DMS79 (cell line): ENCODE data around the gene SCOC.

Source experiments
- DNase-seq: peaks from one replicate; lab custom pipeline; 2025; lab: John Stamatoyannopoulos, UW

The SCOC gene

DNA sequence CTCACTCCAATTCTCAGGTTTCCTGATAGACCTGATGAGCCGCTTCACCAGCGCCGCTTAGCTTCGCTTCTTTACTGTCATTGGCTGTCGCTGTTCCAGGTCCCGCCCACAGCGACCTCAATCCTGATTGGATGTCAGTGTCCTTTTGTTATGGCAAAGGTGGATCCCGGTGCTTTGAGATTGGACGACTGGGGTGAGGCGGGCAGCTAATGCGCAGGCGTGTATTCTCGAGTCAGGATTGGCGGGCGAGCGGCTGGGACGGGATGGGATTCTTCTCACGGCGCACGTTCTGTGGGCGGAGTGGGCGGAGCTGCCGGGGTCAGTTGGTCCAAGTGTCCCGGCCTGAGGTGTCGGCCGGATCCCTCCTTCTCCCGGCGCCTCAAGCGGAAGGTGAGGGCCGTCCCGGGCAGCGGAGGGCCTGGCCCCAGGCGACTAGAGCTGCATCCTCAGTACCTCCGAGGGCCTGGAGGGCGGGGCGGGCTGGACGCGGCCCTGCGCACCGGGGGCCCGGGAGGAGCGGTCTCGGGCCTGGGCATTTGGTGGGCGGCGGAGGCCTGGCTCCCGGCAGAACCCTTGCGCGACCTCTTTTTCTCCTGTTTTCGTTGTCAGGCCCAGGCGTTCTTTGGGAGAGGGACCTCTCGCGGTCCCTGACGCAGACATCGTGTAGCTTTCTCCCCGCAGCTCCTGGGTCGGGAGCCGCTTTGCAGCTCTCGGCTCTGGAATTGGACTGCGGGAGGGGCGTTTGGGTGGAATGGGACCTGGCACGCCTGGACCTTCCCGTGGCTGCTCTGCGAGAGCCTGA lies at the start of gene SCOC:
Gene SCOC (plus strand): TSS at position 319 of the 802 bp plus-strand sequence. CDS start 5,525 bp downstream, outside the sequence.
- DNase-seq: peak; percentile 92

DNA sequence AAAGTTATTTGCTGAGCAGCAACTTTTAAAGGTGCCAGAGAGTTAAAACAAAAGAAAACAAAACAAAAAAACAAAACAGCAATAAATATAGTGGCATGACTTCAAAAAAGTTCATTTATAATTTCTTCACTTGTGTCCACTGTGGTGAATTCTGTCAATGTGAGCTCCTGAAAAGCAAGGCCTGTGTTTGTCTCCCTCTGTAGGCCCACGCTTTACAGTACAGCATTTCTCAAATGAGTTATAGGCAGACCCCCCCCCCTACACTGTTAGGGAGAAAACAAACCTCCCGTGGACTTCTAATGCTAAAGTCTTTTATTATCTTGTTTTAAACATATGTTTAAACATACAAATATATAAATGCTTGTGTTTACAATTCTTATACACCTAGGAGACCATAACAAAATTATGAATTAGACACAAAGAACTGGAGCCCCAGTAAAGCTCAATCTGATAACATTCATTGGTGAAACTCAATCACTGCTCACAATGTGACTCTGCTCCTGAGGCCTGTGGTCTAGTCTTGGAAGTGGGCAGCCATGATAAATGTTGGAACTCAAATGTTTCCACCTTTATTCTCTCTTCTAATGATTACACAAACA lies 47.0 kb upstream of the SCOC start:
- DNase-seq: no peak

GRCh38 chr4:140330311-140330900 lies 43.0 kb upstream of the SCOC start:
- DNase-seq: no peak

DNA sequence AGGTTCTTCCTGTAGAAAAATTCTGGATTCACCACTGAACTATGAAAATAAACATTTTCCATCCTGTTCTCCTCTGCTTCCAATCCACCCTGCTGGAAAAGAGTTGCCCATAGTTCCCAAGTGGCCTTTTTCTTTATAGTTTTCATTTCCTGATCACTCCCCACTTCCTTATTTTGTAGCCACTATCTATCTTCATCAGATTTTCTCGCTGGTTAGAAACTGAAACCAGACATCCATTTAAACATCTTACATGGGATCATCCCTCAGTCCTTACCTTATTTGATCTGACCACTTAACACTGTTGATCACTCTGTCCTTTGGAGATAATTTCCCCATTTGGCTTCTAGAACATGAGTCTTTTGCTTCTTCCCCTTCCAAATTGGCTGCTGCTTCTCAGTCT lies 42.2 kb upstream of the SCOC start:
- DNase-seq: no peak

DNA sequence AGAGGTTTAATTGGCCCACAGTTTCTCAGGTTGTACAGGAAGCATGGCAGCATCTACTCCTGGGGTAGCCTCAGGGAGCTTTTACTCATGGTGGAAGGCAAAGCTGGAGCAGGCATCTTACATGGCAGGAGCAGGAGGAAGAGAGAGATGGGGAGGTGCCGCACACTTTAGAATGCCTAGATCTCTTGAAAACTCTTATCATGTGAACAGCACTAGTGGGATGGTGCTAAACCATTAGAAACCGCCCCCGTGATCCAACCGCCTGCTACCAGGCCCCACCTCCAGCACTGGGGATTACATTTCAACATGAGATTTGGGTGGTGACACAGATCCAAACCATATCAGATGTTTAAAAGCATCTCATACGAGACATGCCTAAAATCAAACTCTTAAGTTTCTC lies 41.6 kb upstream of the SCOC start:
- no peak for DNase-seq

DNA sequence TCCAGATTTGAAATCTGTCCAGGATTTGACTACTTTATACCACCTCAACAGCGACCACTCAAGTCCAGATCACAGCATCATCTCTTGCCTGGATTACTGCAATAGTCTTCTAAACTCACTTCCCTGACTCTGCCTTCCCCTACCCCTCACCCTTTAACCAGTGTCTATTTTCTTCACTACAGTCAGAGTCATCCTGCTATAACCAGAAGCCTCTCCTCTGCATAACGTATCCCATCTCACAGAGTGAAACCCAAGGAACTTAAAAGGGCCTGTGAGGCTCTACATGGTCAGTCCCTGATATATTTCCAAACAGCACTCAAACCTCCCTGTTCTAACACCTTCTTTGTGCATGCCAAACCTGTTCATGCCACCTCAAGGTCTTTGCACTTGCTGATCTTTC lies 40.7 kb upstream of the SCOC start:
- no peak for DNase-seq

GRCh38 chr4:140333523-140333922 lies 39.9 kb upstream of the SCOC start:
- DNase-seq: no peak

- DNase-seq: no peak
Measured at GRCh38 chr4:140335076-140335475, 38.4 kb upstream of the SCOC start.

- no peak for DNase-seq
Measured at GRCh38 chr4:140336730-140337129, 36.7 kb upstream of the SCOC start.

GRCh38 chr4:140342620-140343019 lies 30.8 kb upstream of the SCOC start:
- no peak for DNase-seq

- peak; percentile 52 for DNase-seq
Measured at GRCh38 chr4:140343303-140343702, 30.1 kb upstream of the SCOC start.

DNA sequence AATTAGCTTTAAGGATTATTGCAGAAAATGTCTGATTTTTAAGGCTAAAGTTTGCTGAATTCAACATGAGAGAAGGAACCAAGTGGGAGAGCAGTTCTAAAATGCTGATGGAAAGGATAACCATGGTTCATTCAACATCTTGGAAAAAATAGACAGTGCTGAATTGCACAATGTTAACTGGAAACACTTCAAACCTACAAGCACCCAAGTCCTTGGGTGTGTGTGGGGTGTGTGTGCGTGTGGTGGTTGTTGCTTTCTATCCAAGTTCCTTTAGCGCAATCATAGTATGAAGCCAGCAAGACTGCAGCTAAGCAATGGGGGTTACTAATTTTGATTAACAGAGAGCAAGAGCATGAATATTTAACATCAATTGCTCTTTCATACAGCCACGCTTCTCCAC lies 29.3 kb upstream of the SCOC start:
- no peak for DNase-seq

GRCh38 chr4:140344621-140345020 lies 28.8 kb upstream of the SCOC start:
- no peak for DNase-seq

DNA sequence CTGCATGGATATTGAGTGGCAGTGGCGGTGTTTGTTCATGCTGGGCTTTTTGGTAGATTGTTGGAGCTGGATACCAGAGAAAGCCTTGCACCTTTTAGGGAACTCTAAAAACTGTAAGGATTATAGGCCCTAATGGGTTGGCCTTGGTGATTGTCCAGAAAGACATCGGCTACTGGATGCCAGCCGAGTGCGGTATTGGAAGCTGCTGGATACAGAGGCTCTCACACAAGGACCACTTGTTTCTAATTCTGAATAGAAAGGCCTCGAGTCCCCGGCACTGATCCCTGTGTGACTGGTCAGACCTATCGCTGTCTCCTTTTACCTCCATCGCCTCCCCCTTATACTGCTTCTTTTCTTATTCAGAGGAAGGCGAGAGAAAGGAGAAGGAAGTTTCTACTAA lies 27.3 kb upstream of the SCOC start:
- no peak for DNase-seq

GRCh38 chr4:140349816-140350215 lies 23.6 kb upstream of the SCOC start:
- no peak for DNase-seq

GRCh38 chr4:140351093-140352075 lies 22.1 kb upstream of the SCOC start:
- DNase-seq: no peak

GRCh38 chr4:140353786-140354185 lies 19.7 kb upstream of the SCOC start:
- no peak for DNase-seq

GRCh38 chr4:140355288-140355687 lies 18.2 kb upstream of the SCOC start:
- no peak for DNase-seq

GRCh38 chr4:140357868-140358267 lies 15.6 kb upstream of the SCOC start:
- no peak for DNase-seq

GRCh38 chr4:140358281-140358680 lies 15.2 kb upstream of the SCOC start:
- no peak for DNase-seq

DNA sequence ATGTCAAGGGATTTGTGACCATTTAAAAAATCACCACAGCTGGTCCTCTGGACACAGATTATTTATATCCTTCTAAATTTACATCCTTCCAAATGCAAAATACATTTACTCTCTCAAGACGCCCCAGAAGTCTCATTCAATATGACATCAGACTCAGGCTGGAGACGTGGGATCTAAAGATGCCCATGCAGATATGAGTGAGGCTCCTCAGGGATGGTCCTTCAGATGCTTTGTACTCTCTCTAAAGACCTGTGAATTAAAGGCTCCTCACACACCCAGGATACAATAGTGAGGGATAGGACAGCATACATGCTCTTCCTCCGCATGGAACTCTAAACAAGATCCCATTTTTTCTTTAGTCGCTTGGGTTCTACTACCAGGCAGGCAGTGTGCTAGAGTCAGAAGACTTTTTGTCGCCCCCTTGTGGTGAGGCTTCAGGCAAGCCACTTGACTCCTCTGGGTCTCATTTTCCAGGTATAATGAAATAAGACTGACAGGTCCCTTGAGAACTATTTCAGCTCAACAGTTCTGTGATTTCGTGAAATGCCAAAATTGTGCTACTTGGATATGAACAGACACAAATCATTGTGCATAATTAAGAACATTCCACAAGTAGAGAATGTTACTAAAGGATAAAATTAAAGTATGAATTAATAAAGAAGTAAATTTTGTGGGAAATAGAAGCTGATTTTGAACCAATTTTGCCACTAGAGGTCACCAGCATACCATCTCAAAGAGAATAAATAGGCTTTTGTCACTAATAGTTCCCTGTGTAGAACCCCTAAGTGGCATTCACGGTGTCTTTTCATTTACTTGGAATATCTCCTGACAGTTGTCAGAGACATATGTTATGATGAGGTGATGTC lies 13.7 kb upstream of the SCOC start:
- DNase-seq: peak; percentile 18
